ENCODE measurements around the gene NFASC. TPM values are rescaled to one million over a fixed set of nuclear protein-coding genes. Genes with fewer than 3 reads are reported as not detected.

The NFASC gene
- total RNA-seq, 4 donors from 2014 or later, result 7.9 to 68.7 (median 32.7) TPM

DNA sequence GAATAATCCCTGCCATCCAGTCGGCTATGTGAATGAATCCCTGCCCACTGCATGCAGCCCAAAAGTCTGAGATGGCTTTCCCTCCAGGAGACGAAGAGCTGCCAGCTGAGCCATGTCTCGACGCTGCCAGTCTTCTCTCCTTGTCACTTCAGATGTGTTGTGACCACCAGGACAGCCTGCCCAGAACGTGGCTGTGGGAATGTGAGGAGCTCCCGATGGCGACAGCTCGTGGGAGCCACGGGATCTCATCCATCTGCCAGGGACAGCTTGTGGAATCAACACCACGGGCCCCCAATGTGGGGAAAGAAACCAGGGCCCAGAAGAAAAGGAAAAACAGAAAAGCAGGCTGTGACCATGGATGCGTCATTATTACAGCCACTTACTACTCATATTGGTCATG lies 67.2 kb downstream of the NFASC start:
- no peak for DNase-seq
- Histone ChIP-seq H3K4me3 (no peak overlapping the region), H3K4me1 (no peaks in the 10 kb centered on the region), H3K9me3 (no peaks in the 10 kb centered on the region), H3K27me3 (no peaks in the 10 kb centered on the region), H3K27ac (no peak overlapping the region), H3K36me3 (no peaks in the 10 kb centered on the region)
- intact Hi-C loops (cut with DNase I; ENCODE audit: low total_unique reads), result no loop called here
- TF ChIP-seq, protein P1, sequence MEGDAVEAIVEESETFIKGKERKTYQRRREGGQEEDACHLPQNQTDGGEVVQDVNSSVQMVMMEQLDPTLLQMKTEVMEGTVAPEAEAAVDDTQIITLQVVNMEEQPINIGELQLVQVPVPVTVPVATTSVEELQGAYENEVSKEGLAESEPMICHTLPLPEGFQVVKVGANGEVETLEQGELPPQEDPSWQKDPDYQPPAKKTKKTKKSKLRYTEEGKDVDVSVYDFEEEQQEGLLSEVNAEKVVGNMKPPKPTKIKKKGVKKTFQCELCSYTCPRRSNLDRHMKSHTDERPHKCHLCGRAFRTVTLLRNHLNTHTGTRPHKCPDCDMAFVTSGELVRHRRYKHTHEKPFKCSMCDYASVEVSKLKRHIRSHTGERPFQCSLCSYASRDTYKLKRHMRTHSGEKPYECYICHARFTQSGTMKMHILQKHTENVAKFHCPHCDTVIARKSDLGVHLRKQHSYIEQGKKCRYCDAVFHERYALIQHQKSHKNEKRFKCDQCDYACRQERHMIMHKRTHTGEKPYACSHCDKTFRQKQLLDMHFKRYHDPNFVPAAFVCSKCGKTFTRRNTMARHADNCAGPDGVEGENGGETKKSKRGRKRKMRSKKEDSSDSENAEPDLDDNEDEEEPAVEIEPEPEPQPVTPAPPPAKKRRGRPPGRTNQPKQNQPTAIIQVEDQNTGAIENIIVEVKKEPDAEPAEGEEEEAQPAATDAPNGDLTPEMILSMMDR (IDR thresholded peaks at IDR 0.05), result no peak
- no peak for TF ChIP-seq POLR2A (IDR thresholded peaks at IDR 0.05)

DNA sequence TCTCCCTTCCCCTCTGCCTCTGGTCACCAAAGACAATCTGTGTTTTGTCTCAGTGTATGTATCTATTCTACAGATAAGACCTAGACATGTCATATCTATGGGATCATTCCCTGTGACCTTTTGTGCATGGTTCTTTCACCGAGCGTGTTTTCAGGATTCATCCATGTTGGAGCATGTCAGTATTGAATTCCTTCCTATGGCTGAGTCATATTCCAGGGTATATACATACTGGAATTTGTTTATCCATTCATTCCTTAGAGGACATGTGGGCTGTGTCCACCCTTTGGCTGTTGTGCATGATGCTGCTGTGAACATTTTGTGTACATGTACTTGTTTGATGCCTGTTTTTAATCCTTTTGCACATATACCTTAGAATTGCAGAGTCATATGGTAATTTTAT lies 69.9 kb downstream of the NFASC start:
- intact Hi-C loops (cut with DNase I; ENCODE audit: low total_unique reads), result loop anchor here (10.0 kb wide), 1 partner anchor 136 kb away; no protein-coding TSS in a partner anchor
- Histone ChIP-seq H3K4me3 (no peak overlapping the region), H3K27ac (peak overlapping the region in 1 of 2 donors; percentile 53), H3K27me3 (no peaks in the 10 kb centered on the region), H3K4me1 (no peaks in the 10 kb centered on the region), H3K9me3 (no peaks in the 10 kb centered on the region), H3K36me3 (no peaks in the 10 kb centered on the region)
- no peak for DNase-seq
- no peak for TF ChIP-seq POLR2A (IDR thresholded peaks at IDR 0.05)
- TF ChIP-seq, protein P1 (IDR thresholded peaks at IDR 0.05), result no peak

DNA sequence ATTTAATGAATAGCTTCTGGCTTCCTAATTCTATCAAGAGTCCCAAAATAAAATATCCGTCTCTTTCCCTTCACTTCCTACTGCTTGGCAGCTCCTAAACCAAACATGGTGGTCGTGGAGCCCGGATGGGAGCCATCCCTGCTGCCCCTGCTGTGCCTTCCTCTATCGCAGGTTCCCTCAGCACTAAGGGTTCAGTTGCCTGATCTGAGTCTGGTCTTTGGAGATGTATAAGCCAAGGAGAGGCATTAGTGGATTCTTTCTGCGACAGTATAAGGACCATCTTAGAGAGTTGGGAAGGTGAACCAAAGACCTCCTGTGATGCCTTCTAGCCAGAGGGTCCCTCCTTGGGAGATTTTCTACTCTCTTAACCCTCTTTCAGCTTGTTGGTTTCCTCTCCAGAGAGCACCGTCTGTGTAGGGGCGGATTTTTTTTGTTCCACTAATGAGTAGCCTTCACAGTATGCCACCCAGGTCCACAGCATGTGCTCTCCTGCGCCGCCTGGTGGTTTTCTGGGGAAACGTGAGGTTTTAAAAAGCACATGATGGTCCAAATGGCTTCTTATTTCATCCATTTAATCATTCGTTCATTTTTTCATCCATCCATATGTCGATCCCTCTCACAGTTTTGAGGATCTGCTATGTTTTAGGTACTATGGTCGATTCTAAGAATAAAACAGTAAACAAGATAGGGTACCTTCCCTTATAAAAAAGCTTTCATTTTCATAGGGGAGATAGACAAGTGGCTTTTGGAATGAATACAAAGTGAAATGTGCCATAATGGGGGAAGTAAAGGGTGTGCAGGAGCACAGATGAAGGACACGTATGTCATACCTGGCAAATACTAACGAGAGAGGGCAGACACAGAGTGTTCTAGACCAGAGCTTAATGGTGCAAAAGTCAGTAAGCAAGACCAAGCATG lies 71.0 kb downstream of the NFASC start:
- TF ChIP-seq POLR2A (IDR thresholded peaks at IDR 0.05), result no peak
- TF ChIP-seq, protein P1 (IDR thresholded peaks at IDR 0.05), result peak; percentile 82 to 92 (median 88)
- H3K27ac ChIP-seq, result peak overlapping the region in 1 of 2 donors; percentile 53
- DNase-seq, result peak; percentile 65 to 73
- no peaks in the 10 kb centered on the region for H3K36me3 ChIP-seq
- H3K9me3 ChIP-seq, result no peaks in the 10 kb centered on the region
- intact Hi-C loops (cut with DNase I; ENCODE audit: low total_unique reads), result loop anchor here (10.0 kb wide), 1 partner anchor 137 kb away; no protein-coding TSS in a partner anchor
- H3K27me3 ChIP-seq, result no peaks in the 10 kb centered on the region
- no peaks in the 10 kb centered on the region for H3K4me1 ChIP-seq
- no peak overlapping the region for H3K4me3 ChIP-seq

DNA sequence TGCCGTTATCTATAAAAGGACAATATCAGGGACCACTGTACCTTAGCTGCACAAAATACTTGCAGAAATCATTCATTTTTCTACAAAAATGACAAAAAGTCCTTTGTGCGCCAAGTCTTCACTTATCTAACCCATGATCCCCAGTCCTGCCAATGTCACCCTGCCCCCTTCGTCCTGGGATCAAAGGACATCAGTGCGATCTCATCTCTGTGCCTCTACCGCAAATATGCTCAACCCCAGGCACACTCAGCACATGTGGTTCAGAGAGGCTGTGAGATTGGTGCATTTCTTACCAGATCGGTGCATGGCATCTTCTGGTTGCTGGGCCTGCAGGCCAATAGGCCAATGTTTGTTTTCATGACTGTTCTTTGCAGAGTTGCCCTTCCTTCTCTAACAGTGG lies 72.8 kb downstream of the NFASC start:
- no peak overlapping the region for H3K4me3 ChIP-seq
- intact Hi-C loops (cut with DNase I; ENCODE audit: low total_unique reads), result loop anchor here (10.0 kb wide), 1 partner anchor 139 kb away; no protein-coding TSS in a partner anchor
- H3K27me3 ChIP-seq, result no peaks in the 10 kb centered on the region
- no peaks in the 10 kb centered on the region for H3K9me3 ChIP-seq
- H3K27ac ChIP-seq, result no peak overlapping the region
- no peaks in the 10 kb centered on the region for H3K4me1 ChIP-seq
- H3K36me3 ChIP-seq, result no peaks in the 10 kb centered on the region
- TF ChIP-seq, protein P1 (IDR thresholded peaks at IDR 0.05), result no peak
- TF ChIP-seq POLR2A (IDR thresholded peaks at IDR 0.05), result no peak
- DNase-seq, result no peak

DNA sequence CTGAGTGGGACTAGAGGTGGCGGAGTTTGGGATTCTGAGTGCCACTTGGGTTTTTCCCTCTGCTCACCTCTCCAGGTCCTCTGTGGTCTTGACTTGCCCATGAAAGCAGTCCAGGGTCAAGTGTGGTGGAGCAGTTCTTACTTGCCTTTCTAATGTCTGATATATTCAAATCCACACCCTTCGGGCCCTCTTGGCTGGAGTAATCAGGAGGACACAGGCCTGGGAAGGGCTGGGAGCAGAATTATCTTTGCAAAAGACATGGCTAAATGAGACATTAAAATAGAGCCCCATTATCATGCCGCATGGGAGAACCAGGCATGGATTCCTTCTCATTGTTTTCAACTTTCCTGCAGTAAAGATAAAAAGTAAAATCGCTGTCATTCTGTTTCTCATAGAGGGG lies 74.0 kb downstream of the NFASC start:
- intact Hi-C loops (cut with DNase I; ENCODE audit: low total_unique reads), result loop anchor here (10.0 kb wide), 1 partner anchor 140 kb away; no protein-coding TSS in a partner anchor
- Histone ChIP-seq H3K36me3 (no peaks in the 10 kb centered on the region), H3K4me1 (no peaks in the 10 kb centered on the region), H3K9me3 (no peaks in the 10 kb centered on the region), H3K27ac (no peak overlapping the region), H3K27me3 (no peaks in the 10 kb centered on the region), H3K4me3 (no peak overlapping the region)
- TF ChIP-seq POLR2A (IDR thresholded peaks at IDR 0.05), result no peak
- TF ChIP-seq, protein P1 (IDR thresholded peaks at IDR 0.05), result no peak
- DNase-seq, result no peak
